HL-60/S4 (cell line): Measurements from ENCODE around the gene TM6SF1.
"Not testable (repeated sequence)": the region's sequence is repeated elsewhere in the genome, so short reads cannot be mapped to it uniquely, and the experiment has no call there.

Experiments
- in situ Hi-C: fragments of 300-500 bp; cut with MboI; formaldehyde crosslinking; loops from 2 replicates; pipeline ENCODE4 v1.14.3; 2022; ENCODE audit warnings: low sequenced_read_pairs

The TM6SF1 gene

DNA sequence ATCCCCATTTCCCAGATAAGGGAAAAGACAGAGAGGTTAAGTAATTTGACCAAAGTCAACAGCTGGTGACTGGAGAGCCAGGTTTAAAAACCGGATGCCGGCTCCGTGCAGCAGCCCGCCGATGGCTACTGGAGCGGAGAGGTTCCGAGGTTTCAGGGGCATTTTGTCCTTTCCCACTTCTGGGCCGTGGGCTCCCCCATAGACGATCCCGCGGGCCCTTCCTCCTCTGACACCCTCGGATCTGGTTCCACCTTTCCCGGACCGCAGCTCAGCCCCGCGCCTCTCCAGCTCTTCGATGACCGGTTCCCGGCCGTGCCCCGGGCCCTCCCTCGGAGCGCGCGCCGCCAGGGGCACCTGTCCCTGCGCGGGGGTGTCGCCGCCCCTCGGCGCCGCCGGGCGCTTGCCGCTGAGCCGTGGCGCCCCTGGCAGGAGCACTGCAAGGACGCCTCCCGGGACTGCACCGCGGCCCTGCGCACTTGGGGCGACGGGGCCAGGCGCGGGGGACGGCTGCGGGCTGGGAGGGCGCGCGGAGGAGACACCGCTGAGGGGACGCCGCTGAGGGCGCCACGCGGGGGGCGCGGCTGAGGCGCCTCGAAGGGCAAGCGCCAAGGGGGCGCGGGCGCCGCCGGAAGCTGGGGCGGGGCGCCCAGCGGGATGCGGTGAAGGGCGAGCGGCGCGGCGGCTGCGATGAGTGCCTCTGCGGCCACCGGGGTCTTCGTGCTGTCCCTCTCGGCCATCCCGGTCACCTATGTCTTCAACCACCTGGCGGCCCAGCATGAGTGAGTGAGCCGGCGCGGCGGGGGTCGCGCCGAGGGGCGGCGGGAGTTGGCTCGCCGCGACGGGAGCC lies at the start of gene TM6SF1:
Gene TM6SF1, plus strand, starts transcription at position 652 of the 847 bp plus-strand sequence. Its CDS starts 36 bp downstream, at position 688.
- in situ Hi-C loops, result no loop called here

DNA sequence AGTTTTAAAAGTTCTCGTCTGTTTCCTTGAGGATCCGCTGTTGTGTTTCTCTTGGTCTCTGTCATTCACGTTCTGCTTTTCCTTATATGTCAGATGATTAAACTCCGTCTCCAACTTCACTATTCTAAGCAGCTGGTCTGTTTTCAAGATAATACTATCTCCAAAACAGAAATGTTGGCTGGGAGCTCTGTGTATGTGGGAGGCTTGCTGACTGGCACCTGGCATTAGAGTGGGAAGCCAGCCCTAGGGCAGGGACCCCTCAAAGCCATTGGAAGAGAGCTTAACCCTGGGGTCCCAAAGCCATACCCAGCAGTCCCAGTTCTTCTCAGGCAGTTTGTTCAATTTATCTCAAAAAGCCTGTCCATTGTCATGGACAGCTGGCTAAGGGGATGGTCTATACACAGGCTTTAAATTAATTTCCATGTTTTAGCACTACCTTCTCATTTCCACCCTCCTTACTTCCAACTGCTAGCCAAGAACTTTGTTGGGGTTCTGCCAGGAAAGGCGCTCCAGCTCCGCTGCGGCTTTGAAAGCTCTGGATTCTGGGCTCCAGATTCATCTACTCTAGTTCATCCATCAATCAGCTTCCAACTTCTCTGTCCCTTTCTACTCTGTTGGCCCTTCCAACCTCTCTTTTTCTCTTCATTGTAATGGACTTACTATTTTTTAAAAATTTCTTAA lies 49.6 kb upstream of the TM6SF1 start:
- in situ Hi-C loops, result no loop called here

DNA sequence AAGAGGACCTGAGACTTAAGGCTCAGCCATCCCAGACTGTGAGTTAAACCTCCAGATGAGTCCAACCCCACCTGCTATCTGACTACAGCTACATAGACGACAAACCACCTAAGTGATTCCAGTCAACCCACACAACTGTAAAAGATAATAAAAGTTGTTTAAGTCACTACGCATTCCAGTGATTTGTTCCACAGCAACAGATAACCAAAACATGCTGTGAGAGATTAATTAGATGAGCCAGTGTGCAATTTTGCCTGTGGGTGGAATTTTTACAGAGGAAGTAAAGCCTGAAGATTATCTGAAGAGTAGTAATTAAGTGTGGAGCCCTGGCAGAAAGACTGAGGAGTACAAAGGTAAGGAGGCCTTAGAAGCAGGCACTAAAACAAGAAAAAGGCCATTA lies 45.8 kb upstream of the TM6SF1 start:
- in situ Hi-C loops, result no loop called here

GRCh38 chr15:83062768-83063180 lies 44.7 kb upstream of the TM6SF1 start:
- in situ Hi-C loops, result no loop called here

GRCh38 chr15:83063551-83063950 lies 43.9 kb upstream of the TM6SF1 start:
- in situ Hi-C loops, result no loop called here

DNA sequence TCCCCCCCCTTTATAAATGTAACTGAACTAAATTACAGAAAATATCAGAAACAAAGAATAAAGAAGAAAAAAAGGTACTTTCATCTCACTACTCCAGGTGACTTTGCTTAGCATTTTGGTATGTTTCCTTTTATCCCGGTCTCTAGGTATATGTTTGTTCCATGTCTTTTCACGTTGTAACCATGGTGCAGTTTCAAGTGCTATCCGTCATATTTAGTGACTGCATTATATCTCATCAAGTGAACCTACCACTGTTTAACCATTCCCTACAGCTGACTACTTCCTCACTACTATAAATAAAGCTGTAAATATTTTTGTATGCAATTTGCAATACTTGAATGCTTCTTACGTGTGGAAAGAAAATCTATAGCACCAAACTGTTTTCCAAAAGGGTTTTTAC lies 42.6 kb upstream of the TM6SF1 start:
- in situ Hi-C loops, result no loop called here

- in situ Hi-C loops, result no loop called here
Measured at GRCh38 chr15:83065431-83065830, 42.0 kb upstream of the TM6SF1 start.

DNA sequence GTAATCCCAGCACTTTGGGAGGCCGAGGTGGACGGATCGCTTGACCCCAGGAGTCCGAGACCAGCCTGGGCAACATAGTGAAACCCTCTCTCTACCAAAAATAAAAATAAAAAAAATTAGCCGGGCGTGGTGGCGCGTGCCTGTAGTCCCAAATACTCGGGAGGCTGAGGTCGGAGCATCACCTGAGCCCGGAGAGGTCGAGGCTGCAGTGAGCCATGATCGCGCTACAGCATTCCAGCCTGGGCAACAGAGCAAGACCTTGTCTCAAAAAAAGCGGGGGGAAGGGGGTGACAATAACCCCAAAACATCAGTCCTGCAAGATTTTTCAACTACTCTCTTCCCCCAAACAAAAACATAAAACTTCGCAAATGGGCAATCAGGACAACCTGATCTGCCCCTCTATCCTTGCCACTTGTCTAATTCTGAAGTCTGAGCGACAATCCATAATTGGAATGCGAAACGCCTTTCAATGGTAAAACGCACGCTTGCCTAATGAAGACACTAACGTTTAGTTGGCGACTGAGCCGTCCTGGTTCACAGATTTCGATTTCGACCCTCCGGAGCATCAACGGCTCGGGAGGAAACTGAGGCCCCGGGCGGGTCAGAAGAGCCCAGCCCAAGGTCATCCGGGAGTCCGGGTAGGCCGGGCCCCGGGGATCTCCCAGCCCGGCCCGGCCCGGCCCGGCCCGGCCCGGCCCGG lies 41.3 kb upstream of the TM6SF1 start:
- in situ Hi-C loops, result no loop called here

DNA sequence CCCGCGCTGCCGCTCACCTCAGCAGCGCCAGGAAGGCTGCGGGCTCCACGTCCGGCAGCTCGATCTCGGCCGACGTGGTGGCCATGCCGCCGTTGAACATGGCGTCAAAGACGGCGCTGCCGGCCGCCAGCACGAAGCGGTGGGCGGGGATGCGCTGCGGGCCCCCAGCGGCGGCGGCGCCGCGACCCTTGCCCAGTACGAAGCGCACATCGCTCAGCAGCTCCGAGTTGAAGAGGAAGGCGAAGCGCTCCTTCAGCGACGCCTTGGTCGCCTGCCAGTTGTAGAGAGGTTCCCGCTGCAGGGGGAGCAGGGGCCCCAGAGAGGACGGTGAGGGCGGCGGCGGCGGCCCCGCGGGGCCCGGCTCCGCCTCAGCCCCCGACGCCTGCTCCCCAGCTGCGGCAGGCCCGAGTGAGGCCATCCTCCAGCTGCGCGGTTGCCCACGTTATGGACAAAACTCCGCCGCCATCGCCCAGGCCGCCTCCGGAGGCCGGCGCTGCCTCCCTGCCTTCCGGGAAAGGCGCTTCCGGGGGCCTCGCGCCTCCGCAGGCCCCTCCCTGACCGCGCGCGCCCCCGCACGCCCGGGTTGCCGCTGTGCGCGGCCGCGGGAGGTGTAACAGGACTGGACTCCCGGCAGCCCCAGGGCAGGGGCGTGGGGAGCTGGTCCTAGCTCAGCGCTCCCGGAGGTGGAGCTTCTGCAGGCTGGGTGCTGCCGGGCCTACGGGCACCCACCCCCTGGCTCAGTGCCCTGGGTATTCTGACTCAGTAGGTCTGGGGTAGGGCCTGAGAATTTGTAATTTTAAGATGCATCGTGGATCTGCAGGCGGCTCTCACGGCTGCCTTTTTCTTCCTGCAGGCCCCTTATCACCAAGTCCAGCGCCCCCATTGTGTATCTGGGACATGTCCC lies 40.5 kb upstream of the TM6SF1 start, which contains the start of gene BTBD1:
Gene BTBD1, minus strand, starts transcription at position 519 of the 904 bp plus-strand sequence. Its CDS starts 101 bp downstream, at position 418.
- in situ Hi-C loops, result no loop called here

- in situ Hi-C loops, result no loop called here
Measured at GRCh38 chr15:83067638-83067962, 39.8 kb upstream of the TM6SF1 start.

- in situ Hi-C loops, result no loop called here
Measured at GRCh38 chr15:83068054-83068453, 39.4 kb upstream of the TM6SF1 start.

GRCh38 chr15:83069211-83069642 lies 38.2 kb upstream of the TM6SF1 start:
- in situ Hi-C loops, result not testable (repeated sequence)

- in situ Hi-C loops, result no loop called here
Measured at GRCh38 chr15:83077491-83078230, 29.8 kb upstream of the TM6SF1 start.

DNA sequence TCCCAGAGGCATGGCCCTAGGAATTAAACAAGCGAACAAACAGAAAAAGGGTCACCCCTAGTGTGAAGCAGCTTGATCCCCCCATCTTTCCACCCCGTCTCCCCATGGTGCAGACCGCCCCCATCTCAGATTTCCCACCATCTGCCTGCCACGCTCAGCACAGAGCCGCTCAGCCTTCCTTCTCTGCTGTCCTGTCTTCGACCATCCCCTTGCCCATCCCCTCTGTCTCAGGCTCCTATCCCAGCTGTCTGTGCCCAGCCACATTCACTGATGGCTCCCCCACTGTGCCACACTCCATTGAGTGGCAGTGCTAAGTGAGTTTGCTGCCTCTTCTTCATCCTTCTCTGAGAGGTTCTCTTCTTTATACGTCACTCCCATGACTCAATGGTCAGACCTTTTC lies 28.7 kb upstream of the TM6SF1 start:
- in situ Hi-C loops, result no loop called here

GRCh38 chr15:83081256-83082014 lies 26.0 kb upstream of the TM6SF1 start:
- in situ Hi-C loops, result no loop called here

DNA sequence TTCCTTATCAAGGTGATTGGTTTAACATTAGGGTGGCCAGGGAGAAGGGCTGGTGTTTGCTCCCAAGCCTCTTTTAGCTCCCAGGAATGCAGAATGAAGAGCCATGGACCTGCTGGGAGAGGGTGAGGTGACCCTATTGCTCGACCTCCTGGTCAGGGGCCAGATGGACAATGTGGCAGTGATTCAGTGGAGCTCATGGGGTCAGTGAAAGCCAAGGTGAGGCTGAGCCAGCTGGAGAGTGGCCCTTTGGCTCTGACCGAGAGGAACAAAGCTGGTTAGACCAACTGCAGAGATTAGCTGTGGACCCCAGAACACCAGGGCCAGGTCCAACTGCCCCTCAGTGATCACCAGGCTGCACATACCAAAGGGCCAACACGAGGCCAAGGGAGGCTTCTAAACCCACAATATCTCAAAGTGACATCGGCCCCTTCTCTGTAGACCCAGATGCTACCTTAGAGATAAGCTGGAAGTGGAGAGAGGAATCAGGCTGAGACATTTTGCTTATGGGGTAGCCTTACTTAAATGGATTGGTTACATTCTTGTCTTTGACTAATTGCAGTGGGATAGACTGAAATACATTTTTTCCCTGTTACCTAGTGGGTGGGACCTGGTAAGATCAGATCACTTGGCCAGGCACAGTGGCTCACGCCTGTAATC lies 24.6 kb upstream of the TM6SF1 start:
- in situ Hi-C loops, result no loop called here

DNA sequence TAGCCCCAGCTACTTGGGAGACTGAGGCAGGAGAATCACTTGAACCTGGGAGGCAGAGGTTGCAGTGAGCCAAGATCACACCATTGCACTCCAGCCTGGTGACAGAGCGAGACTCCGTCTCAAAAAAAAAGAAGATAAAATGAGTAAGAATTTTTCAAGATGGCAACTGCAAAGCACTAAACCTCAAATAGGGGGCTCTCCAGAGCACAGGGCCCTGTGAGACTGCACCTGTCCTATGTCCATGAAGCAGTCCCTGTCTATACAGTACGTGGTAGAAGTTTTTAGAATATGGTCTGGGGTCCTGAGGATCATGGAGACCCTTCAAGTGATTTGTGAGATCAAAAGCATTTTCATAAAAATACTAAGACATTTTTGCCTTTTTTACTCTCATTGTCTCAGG lies 22.0 kb upstream of the TM6SF1 start:
- in situ Hi-C loops, result not testable (repeated sequence)

DNA sequence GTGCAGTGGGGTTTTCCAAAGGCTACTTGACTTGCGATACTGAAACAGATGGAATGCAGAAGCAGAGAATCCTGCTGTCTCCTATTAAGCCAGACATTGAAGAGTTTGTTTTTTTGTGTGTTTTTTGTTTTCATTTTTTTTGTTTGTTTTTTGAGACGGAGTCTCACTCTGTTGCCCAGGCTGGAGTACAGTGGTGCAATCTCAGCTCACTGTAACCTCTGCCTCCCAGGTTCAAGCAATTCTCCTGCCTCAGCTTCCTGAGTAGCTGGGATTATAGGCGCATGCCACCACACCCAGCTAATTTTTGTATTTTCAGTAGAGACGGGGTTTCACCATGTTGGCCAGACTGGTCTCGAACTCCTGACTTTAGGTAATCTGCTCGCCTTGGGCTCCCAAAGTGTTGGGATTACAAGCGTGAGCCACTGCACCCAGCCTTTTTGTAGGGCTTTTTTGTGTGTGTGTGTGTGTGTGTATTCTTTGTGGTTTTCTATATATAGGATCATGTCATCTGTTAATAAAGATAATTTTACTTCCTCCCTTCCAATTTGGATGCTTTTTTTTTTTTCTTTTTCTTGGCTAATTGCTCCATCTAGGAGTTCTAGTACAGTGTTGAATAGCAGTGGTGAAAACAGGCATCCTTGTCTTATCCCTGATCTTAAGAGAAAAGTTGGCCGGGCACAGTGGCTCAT lies 21.4 kb upstream of the TM6SF1 start:
- in situ Hi-C loops, result not testable (repeated sequence)
